Activated T-helper 1 cell treated with Interleukin-2 at 50 U/mL for 16 hours (primary cell): ENCODE data around the gene HCFC1.

Experiments
- DNase-seq: peaks from one replicate; pipeline ENCODE4 v3.0.0-alpha.2; 2020; ENCODE audit warnings: low read depth

The HCFC1 gene

GRCh38 chrX:153924149-153924861 lies 47.3 kb downstream of the HCFC1 start:
- no peak for DNase-seq

- no peak for DNase-seq
These were observed 48.4 kb downstream of the HCFC1 start for GRCh38 chrX:153922932-153923857.

GRCh38 chrX:153921511-153922446 lies 49.8 kb downstream of the HCFC1 start:
- no peak for DNase-seq

GRCh38 chrX:153921070-153921469 lies 50.5 kb downstream of the HCFC1 start:
- no peak for DNase-seq

GRCh38 chrX:153920546-153920945 lies 51.1 kb downstream of the HCFC1 start:
- no peak for DNase-seq

GRCh38 chrX:153919281-153919680 lies 52.3 kb downstream of the HCFC1 start:
- no peak for DNase-seq

- no peak for DNase-seq
These were observed 53.7 kb downstream of the HCFC1 start for GRCh38 chrX:153917869-153918268.

- no peak for DNase-seq
These were observed 57.9 kb downstream of the HCFC1 start for GRCh38 chrX:153913701-153914100.

GRCh38 chrX:153913211-153913610 lies 58.4 kb downstream of the HCFC1 start:
- no peak for DNase-seq

GRCh38 chrX:153911798-153912197 lies 59.8 kb downstream of the HCFC1 start:
- no peak for DNase-seq

GRCh38 chrX:153910446-153910845 lies 61.2 kb downstream of the HCFC1 start:
- no peak for DNase-seq

- no peak for DNase-seq
These were observed 61.6 kb downstream of the HCFC1 start for GRCh38 chrX:153909980-153910360.

GRCh38 chrX:153909024-153909979 lies 62.3 kb downstream of the HCFC1 start:
- no peak for DNase-seq

GRCh38 chrX:153908219-153908860 lies 63.3 kb downstream of the HCFC1 start:
- DNase-seq: no peak

GRCh38 chrX:153907456-153907855 lies 64.2 kb downstream of the HCFC1 start:
- DNase-seq: no peak

GRCh38 chrX:153906126-153906917 lies 65.3 kb downstream of the HCFC1 start:
- DNase-seq: no peak

GRCh38 chrX:153905481-153906095 lies 66.0 kb downstream of the HCFC1 start:
- no peak for DNase-seq

GRCh38 chrX:153903991-153904957 lies 67.3 kb downstream of the HCFC1 start, which contains the start of gene AVPR2:
Gene AVPR2, plus strand, starts transcription at chrX:153904673. Its CDS starts 473 bp downstream, at chrX:153905146.
- no peak for DNase-seq
